Renal cortex interstitium (tissue), 11 donors: ENCODE results near the gene H19. TPM values are rescaled to one million over a fixed set of nuclear protein-coding genes. Genes with fewer than 3 reads are reported as not detected.

Experiments
- DNase-seq, 11 donors: peaks; one replicate each; pipeline ENCODE4 v3.0.0-alpha.2; 2013; ENCODE audit warnings: low read depth in 9 of 11, low spot score in 4 of 11; ENCODE audit errors: extremely low read depth in 1 of 11
- polyA plus RNA-seq, 3 donors: library from polyadenylated mRNA; unstranded; fragments of 120-200 nt; gene quantifications; one replicate each; pipeline ENCODE4 v1.2.1, GENCODE V29; 2013; ENCODE audit not compliant: insufficient read length in 3 of 3

Gene H19
- polyA plus RNA-seq, 3 donors: 2,437 to 3,512 (median 2,541) TPM

DNA sequence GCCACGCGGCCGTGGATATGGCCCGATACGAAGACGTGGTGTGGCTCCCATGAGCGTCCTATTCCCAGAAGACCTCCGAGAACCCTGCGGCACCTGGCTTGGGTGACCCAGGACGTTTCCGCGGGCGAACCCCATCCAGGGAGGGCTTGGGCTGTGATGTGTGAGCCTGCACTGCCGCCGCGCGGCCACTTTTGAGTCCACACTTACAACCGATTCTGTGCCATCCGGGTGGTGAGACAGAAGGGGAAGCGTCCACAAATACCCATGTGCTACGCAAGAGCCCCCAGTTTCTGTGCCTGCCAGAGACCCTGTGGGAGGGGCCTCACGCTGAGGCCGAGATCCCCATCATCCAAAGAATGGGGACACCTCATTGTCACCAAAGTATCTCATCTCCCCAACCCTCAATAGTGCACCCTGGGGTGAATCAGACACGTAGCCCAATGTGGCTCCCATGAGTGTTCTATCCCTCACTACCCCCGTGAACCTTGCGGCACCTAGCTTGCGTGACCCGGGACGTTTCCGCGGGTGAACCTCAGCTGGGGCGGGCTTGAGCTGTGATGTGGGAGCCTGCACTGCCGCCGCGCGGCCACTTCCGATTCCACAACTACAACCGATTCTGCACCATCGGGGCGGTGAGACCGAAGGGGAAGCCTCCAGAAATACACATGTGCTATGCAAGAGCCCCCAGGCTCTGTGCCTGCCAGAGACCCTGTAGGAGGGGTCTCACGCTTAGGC is 4.6 kb upstream of the H19 start:
- no peak for DNase-seq

DNA sequence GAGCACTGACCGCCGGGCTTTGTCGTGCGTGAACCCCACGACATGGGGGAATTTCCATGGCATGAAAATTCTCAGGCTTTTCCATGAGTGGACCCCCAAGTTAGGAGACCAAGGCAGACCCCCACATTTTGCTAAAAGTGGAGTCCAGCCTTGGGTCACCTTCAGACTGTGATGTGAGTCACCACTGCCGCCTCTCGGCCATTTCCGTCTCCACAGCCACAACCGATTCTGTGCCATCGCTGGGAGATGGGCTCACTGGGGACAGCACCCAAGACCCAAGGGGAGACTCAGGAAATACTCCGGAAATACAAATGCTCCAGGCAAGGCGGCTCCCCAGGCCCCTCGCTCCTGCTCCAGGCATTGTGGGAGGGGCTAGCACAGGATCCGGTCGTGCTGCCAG is 1.2 kb upstream of the H19 start:
- no peak for DNase-seq

DNA sequence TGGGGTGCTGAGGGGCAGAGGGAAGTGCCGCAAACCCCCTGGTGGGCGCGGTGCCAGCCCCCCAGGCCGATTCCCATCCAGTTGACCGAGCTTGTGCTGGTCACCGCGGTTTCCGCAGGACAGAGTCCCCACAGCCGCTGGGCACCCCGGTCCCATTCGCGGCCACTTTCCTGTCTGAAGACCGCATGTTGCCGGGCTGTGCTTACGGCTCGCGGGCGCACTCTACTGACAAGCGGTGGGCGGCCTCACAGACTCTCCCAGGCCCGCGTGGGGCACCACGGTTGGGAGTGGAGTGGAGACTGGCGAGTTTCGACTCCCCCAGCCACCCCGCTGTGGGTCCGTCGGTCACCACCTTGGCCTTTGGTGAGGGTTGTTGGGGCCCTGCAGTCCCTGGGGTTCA is 648 bp upstream of the H19 start:
- no peak for DNase-seq

DNA sequence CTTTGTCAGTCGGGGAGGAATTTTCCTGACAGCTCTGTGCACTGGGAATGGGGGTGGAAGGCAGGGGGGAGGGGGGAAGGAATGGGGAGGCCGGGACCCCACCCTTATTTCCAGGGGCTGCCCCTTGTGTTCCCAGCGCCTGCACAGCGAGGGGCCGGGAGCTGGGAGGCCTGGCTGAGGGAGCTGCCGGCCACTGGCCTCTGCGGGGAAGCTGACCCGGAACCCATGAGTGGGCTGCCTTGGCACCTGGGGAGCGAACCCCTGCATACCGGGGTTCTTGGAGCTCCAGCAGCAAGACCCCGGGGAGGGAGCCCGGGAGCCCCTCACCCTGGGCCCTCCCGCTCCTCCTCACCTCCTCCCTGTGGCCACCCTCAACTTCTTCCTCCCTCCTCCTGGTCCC is 3.5 kb downstream of the H19 start:
- DNase-seq: no peak

DNA sequence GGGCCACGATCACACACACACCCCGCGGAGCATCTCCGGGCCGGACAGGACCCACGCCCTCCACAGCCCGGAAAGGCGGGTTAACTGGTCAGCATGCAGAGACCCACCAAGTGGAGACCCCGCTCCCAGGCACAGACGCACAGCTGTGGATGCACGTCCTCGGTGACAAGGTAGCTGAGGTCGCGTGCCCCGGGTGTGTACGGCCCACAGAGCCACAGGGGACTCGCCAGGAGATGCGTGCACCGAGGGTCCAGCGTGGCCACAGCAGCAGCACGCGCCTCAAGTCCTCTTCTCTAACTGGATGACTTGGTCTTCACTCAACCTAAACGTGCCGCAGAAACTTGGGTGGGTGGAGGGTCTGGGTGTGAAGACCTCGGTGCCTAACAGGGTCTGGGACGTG is 5.5 kb downstream of the H19 start:
- DNase-seq: no peak

DNA sequence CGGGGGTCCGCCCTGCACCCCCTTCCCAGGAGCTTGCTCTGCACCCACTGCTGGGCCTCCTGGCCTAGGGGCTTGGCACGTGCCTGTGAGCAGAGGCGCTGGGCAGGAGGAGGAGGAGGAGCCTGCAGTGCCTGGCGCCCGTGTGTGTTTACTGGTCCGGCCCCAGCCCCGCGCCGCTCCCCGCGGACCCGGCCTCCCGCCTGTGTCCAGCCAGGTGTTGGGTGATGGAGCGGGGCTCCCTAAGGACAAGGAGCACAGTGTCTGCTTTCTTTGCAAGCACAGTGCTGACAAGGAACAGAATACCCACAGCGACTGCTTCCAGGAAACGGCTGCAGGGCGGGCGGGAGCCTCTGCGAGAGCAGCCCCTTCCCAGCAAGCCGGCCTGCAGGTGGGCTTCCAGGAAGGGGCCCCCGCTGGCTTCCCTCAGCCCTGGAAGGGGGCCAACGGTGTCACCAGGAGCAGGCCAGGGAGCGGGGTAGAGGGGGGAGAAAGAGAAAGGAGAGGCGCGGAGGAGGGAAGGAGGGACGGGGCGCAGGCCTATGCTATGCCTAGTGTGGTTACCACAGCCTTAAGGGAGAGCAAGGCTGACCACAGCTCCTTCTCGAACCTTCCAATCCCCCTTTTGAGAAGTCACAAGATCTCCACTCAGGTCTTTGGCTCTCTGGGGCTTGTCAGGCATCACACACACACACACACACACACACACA is 6.6 kb downstream of the H19 start:
- DNase-seq: no peak

DNA sequence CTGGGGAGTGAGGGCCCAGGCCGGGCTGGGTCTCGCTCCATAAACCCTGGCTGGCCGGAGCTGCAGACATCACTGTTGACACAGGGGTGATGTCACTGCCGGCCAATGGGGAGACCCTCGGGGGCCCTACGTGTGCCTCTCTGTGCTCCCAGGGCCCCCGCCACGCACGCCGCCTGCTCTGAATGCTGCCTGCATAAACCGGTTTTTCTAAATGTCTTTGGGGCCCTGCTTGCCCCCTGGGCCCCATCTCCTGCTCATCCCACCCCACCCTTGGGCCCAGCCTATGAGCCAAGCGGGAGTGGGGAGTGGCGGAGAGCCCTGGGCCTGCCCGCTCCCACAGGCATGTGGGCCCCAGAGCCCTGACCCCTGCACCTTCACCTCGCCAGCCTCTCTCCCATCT is 7.7 kb downstream of the H19 start:
- DNase-seq: no peak

DNA sequence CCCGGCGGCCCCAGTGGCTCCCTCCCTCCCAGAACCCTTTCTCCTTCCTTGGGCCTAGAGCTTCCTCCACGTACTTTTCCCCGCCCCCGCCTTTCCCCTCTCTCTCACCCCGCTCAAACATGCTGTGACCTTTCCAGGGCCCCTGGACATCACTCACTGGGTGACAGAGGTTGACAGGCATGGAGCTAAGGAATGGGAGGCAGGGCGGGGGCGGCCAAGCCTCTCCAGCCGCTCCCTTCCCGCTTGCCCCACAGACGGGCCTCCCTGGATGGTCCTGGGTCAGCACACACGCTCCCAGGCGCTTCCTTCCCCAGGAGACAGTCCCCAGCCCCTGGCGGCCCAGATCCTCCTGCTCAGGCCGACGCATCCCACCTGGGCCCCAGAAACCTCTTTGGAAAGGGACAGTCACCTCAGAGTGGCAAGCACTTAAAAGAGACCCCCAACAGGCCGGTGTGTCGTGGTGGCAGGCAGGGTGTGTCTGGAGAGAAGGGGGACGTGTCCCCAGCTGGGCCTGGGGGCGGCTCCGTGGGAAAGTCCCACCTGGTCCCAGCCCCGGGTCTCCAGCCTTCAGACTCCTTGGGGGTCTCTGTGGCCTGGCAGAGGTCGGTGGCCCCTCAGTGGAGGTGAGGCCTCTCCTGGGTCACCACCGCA is 8.8 kb downstream of the H19 start:
- peak in 7 of 11 donors; percentile 24 to 53 (median 41) for DNase-seq

DNA sequence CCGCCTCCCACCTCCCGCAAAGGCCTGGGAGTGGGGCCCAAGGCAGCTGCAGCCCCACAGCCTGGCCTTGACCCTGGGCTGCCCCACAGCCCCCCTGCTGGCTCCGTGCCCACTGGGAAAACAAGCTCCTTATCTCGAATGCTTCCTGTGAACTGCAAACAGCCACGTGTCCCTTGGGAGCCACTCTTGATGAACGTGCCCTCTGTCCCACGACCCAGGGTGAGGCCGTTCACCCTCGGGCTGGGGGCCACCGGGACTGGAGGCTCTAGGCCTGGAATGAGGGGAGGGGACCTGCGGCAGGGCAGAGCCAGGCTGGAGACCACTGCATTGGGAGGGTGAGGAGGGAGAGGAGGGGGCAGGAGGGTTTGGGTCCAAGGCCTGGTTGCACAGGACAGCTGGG is 9.5 kb downstream of the H19 start:
- no peak for DNase-seq

DNA sequence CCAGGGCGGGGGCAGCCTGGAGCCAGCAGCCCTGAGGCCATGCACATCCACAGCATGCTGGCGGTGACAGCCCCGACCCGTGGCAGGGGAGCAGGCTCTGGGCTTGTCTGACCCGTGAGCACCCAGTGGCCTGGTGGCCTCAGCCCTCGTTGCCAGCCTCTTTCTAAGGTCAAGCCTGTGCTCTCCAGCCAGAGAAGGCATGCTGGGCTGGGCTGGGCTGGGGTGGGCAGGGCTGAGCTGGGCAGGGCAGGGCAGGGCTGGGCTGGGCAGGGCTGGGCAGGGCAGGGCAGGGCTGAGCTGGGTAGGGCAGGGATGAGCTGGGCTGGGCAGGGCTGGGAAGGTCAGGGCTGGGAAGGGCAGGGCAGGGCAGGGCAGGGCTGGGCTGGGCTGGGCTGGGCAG is 10.6 kb downstream of the H19 start:
- DNase-seq: no peak

DNA sequence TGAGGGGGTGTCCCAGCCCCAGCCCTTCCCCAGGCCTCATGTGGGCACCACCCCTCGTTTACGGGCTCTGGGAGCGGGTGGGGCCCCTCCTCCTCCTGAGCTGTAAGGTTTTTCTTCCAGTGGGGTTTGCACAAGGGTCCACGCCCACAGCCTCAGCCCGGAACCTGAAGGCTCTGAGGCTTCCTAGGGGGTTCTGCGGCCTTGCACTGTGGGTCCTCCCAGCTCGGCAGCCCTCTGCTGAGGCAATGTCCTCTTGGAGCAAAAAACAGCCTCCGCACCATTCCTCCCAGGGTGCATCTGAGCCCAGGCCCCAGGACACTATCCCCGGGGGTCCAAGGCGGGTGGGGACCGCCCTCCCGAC is 14.1 kb downstream of the H19 start:
- no peak for DNase-seq

DNA sequence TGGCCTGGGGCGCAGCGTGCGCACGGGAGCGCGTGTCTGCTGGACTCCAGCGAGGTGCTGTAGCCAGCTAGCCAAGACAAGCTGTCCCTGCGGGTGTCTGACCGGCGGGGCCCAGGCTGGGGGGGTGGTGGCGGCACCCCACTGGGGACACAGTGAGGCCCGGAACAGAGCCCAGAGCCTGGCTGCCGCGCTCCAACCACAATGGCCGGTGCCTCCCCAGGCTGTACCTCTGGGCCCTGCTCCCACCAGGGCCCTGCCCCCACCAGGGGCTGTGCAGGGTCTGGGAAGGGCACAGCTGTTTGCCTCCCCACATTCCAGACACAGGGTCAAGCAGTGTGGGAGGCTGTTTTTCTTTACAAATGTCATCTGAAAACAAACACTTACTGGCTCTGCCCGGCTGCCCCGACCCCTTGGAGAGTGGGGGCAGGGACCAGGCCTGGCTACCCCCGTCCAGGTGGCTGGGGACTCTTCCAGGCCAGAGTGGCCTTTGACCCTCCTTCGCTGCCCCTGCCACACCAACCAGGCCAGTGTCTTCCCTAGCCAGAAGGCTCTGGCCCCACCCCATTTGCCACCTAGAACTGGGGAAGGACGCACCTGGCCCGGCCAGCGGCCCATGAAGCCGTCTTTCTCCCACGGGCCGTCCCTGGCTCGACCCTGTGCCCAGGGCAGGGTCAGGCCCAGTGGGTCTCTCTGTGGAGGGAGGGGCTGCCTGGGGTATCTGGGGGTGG is 14.6 kb downstream of the H19 start:
- no peak for DNase-seq

DNA sequence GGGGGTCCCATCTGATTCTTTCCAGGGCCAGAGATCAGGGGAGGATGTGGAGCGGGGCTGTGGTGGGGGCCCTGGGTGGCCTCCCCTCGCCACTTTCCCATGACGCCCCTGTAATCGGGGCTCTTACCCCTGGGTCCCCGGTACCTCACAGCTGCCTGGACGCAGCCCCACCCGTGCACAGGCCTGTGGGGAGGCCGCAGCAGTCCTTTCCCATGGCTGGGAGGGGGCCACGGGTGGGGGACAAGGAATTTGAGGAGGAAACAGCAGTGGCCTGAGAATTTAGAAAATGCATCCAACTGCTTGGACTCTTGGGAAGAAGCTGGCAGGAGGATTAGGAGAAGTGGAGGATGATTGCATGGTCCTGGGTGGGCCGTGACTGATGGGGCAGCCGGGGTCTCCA is 18.0 kb downstream of the H19 start:
- no peak for DNase-seq

DNA sequence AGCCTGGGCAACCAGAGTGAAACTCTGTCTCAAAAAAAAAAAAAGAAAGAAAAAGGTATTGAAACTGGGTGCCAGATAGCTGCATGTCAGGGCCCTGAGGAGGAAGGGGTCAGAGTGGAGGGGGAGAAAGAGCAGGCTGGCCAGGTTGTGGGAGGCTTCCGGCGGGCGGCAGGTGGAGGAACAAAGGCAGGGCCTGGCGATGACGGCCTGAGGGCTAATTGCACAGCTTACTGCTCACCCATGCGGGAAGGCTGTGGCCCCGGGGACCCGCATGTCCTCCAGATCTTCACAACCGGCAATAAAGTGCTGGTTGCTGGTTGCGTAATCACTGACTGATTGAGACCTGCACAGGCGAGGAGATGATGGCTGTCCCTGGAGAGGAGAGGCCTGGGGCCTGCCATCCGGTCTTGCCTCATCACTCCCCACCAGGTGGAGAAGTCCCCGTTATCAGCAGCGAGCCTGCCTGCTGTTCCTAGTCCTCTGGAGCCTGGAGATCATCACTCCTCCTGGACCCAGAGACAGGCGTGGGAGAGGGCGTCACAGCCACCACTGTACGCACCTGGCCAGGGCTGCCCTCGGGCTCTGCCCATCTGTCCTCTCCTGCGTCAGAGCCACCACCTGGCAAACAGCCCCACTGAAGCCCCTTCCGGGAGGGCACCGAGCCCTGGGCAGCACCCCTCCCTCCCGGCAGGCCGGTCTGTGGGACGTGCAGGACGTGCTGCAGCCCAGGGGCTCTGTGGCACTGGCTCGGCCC is 18.7 kb downstream of the H19 start:
- DNase-seq: no peak

DNA sequence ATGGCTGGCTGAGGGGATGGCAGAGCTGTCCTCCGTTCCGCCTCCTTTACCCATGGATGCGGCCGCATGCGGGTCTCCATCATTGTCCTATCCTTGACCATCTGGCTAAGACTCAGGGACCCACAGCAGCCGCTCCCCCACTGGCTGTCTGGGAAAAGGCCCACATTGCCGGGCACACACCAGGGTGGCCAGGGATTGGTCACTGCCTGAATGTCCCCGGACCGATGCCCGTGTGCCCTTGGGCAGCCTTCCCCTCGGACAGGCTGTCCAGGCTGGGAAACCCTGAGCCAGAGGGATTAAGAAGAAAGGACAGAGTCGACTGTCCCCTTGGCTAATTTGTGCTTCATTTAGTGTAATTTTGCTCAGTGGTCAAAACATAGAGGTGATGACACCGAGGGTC is 22.5 kb downstream of the H19 start:
- DNase-seq: no peak

DNA sequence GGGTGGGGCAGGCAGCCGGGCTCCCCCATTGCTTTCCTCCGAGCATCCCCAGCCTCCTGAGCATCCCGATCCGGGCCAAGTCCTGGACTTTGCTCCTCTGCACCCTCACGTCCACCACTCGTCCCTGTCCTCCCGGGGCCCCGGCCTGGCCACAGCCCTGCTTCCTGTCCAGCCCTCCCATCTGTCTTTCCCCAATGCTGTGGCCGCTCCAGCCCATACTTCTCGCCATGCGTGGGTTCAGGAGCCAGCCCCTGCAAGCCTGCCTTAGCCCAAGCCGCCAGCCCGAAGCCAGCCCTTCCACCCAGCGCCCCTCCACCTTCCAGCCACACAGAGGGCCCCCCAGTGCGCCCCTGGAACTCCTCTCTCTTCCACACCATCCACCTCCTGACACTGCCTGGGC is 26.7 kb downstream of the H19 start:
- no peak for DNase-seq

DNA sequence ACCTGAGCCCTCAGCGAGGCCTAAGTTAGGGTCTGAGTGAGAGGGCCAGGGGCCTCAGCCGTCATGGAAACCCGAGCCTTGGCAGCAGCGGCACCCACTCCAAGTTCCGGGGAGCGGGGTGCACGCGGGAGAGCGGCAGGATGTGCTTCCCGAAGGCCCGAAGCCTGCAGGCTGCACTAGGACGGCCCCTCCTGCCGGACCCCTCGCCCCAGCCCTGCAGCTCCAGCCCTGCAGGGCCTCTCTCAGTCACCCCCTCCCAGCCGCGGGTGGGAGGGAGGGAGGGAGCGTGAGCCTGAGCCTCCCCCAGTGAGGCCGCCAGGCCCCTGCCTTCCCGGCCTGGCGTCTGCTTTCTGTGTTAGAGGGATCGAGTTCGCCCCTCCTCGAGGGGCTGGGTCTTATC is 27.9 kb downstream of the H19 start:
- no peak for DNase-seq

DNA sequence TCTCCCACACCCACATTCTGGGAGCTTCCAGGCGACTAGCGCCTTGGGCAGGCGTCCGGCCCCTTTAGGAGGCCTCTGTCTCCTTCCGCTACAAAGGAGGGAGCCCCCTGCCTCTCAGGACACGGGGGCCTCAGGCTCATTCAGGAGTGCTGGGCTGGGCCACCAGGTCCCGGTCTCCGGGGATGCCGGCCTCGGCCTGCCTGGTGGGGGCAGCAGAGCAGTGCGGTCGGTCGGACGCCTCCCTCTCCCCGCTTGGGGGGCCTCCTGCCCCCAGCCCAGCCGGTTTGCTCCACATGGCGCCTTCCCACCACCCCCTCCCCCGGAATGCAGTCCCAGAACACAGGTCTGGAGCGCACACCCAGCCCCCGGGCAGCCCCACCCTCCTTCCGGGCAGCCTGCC is 28.6 kb downstream of the H19 start:
- DNase-seq: no peak

DNA sequence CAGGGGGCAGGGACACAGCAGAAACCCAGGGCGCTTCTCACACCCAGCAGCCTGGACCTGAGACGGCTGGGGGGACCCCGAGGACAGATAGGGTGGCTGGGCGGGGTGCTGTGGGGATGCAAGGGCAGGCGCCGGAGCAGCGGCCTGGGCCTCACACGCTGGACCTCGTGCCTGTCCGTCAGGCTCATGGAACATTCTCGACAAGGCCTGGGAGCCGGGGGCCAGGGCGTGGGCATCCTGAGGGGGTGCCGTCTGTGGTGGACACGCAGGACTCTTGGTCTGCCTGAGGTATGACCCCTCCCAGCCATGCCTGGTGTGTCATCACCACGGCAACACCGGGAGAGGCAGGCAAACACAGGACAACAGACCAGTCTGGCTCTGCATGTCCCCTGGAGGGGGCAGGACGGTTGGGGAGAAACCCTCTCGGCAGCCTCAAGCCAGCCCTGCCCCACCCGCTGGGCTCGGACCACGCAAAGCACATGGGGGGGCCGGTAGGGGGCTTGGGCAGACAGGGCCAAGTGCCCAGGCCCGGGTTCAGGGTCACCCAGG is 29.1 kb downstream of the H19 start:
- no peak for DNase-seq
